Activated CD8-positive, alpha-beta T cell treated with anti-CD3 and anti-CD28 coated beads for 36 hours (primary cell): Measurements from ENCODE around the gene IL18R1. TPM values are rescaled to one million over a fixed set of nuclear protein-coding genes. Genes with fewer than 3 reads are reported as not detected.

Source experiments
- ATAC-seq: fragments of 200-7000 bp; cut with Tn5 transposase; one replicate; pipeline ENCODE4 v1.10.0; 2021; ENCODE audit warnings: mild to moderate bottlenecking, moderate library complexity
- CTCF ChIA-PET: fragments of 350-600 bp; sonication (Branson Sonifier 250); formaldehyde crosslinking; loops from one replicate; lab custom pipeline; 2021; ENCODE audit warnings: antibody characterized with exemption; lab: Charles Lee
- POLR2A ChIA-PET: fragments of 350-600 bp; sonication (Branson Sonifier 250); formaldehyde crosslinking; loops from one replicate; lab custom pipeline; 2021; ENCODE audit warnings: antibody characterized with exemption; lab: Charles Lee
- DNase-seq: peaks from one replicate; pipeline ENCODE4 v3.0.0-alpha.2; 2020
- H3K27ac Mint-ChIP-seq: one replicate; pipeline ENCODE4 v1.8.0; 2021; ENCODE audit warnings: mild to moderate bottlenecking, mixed read lengths
- H3K27me3 Mint-ChIP-seq: one replicate; pipeline ENCODE4 v1.8.0; 2021; ENCODE audit warnings: mixed read lengths
- H3K36me3 Mint-ChIP-seq: one replicate; pipeline ENCODE4 v1.8.0; 2021; ENCODE audit warnings: low read depth, mixed read lengths
- H3K4me1 Mint-ChIP-seq: one replicate; pipeline ENCODE4 v1.8.0; 2021; ENCODE audit warnings: low read depth, mixed read lengths
- H3K4me3 Mint-ChIP-seq: one replicate; pipeline ENCODE4 v1.8.0; 2021; ENCODE audit warnings: mild to moderate bottlenecking, moderate library complexity, mixed read lengths
- H3K9me3 Mint-ChIP-seq: one replicate; pipeline ENCODE4 v1.8.0; 2021; ENCODE audit warnings: mixed read lengths
- intact Hi-C: fragments of 100-400 bp; cut with micrococcal nuclease; formaldehyde crosslinking; loops from one replicate; pipeline ENCODE4 v1.10.0; 2022
- microRNA-seq: library from miRNA; unstranded; fragments of <30 nt; microRNA quantifications from one replicate; pipeline ENCODE4 v1.2.0, GENCODE V29; 2022; ENCODE audit warnings: borderline microRNAs expressed, borderline replicate concordance
- total RNA-seq, 2 experiments: library from RNA; stranded (reverse); gene quantifications; one replicate each; pipeline ENCODE4 v1.2.3, GENCODE V29; 2021
- TF ChIP-seq, protein P1 (sequence below): fragments of 200-600 bp; IDR thresholded peaks from one replicate; pipeline ENCODE4 v1.8.0; 2022; ENCODE audit warnings: antibody characterized with exemption, mild to moderate bottlenecking

Gene IL18R1
- total RNA-seq, 2 experiments from 2014 or later, result 15.0 to 15.8 TPM

DNA sequence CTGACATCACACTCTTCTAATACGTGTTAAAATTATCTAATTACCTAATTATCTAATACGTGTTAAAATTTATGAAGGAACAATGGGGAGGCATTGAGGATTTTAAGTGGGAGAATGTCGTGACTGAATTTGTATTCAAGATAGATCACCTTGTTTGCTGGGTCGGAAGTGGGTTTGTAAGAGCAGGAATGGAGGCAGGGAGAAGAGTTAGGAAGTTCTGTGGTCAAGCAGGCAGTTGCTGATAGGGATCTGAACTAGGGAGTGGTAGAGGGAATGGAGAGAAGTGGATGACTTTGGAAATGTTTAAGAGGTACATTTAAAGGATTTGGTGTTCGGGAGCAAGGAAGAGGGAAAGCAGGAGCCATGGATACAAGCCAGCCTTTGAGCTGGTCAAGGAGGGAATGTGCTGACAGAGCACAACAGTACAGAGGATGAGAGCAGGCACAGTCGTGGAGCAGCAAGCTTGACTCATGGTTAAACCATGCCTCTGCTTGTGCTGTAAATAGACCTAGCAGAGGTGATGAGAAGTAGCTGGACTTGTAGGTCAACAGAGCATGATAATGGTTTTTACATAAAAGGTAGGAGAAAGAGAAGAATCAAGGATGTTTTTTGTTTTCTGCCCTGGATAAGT, 83.6 kb downstream of the IL18R1 start:
- no peak for DNase-seq
- CTCF ChIA-PET, result interaction anchor here (0.9 to 1.6 kb wide), 5 partner anchors 16 to 419 kb away, joined by 3 to 4 read pairs (median 4); partner anchors contain the start of gene IL18RAP
- ATAC-seq, result no peak
- peaks cover 8% of the 10 kb centered on the region for H3K36me3 Mint-ChIP-seq
- H3K9me3 Mint-ChIP-seq, result no peaks in the 10 kb centered on the region
- no peak overlapping the region for H3K4me3 Mint-ChIP-seq
- TF ChIP-seq, protein P1, sequence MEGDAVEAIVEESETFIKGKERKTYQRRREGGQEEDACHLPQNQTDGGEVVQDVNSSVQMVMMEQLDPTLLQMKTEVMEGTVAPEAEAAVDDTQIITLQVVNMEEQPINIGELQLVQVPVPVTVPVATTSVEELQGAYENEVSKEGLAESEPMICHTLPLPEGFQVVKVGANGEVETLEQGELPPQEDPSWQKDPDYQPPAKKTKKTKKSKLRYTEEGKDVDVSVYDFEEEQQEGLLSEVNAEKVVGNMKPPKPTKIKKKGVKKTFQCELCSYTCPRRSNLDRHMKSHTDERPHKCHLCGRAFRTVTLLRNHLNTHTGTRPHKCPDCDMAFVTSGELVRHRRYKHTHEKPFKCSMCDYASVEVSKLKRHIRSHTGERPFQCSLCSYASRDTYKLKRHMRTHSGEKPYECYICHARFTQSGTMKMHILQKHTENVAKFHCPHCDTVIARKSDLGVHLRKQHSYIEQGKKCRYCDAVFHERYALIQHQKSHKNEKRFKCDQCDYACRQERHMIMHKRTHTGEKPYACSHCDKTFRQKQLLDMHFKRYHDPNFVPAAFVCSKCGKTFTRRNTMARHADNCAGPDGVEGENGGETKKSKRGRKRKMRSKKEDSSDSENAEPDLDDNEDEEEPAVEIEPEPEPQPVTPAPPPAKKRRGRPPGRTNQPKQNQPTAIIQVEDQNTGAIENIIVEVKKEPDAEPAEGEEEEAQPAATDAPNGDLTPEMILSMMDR, result no peak
- POLR2A ChIA-PET, result interaction anchor here (0.9 to 1.4 kb wide), 4 partner anchors 14 to 136 kb away, joined by 3 to 5 read pairs (median 4); partner anchors contain the start of gene IL18R1
- no peak overlapping the region for H3K27ac Mint-ChIP-seq
- intact Hi-C loops, result no loop called here
- peaks cover 40% of the 10 kb centered on the region for H3K4me1 Mint-ChIP-seq
- H3K27me3 Mint-ChIP-seq, result no peaks in the 10 kb centered on the region

DNA sequence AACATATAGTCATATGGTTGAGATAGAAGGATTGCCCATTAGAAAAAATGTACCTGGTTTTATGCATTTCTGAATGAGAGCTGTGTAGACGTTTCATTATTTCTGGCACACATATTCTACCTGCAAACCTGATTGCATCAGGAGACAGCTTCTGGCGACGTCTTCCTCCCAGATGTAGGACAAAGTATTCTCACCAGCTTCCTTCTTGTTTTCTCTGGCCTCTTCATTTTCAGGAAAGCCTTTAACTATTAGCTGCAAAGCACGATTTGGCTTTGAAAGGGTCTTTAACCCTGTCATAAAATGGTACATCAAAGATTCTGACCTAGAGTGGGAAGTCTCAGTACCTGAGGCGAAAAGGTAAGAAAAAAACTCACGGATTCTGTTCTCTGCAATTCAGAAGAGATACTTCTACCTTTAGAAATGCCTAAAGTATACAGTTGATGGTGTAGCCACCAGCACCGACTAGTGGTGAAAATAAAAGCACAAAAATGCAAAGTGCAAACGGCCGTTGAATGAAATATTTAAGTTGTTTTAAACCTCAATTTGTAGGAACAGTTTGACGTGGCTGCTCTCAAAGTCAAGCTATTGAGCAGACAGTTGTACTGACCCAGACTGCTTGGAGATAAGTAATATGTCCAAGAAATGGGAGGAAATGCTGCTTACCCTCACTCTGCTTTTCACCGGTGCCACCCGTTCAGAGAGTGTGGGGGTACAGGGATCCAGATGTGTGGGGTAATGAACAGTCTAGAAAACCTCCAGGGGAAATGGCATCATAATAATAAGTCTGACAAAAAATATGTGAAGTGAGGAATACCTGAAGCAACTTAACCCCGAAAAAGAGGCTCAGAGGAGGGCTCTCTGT, 87.6 kb downstream of the IL18R1 start:
- intact Hi-C loops, result loop anchor here (2.0 to 10.0 kb wide), 3 partner anchors 86 to 558 kb away; no protein-coding TSS in a partner anchor
- H3K27ac Mint-ChIP-seq, result peak overlapping the region; percentile 37
- POLR2A ChIA-PET, result interaction anchor here (0.8 to 1.1 kb wide), 2 partner anchors 41 to 48 kb away, joined by 3 read pairs; no protein-coding TSS in a partner anchor
- peaks cover 9% of the 10 kb centered on the region for H3K4me1 Mint-ChIP-seq
- ATAC-seq (peak; percentile 79), DNase-seq (peak; percentile 71)
- no peak overlapping the region for H3K4me3 Mint-ChIP-seq
- TF ChIP-seq, protein P1, result peak; percentile 87
- no peaks in the 10 kb centered on the region for H3K36me3 Mint-ChIP-seq
- CTCF ChIA-PET, result interaction anchor here (0.6 to 5.4 kb wide), 79 partner anchors 8 to 559 kb away, joined by 3 to 68 read pairs (median 4); partner anchors contain the start of genes IL18R1, IL18RAP and SLC9A4
- H3K9me3 Mint-ChIP-seq, result no peaks in the 10 kb centered on the region
- H3K27me3 Mint-ChIP-seq, result no peaks in the 10 kb centered on the region

DNA sequence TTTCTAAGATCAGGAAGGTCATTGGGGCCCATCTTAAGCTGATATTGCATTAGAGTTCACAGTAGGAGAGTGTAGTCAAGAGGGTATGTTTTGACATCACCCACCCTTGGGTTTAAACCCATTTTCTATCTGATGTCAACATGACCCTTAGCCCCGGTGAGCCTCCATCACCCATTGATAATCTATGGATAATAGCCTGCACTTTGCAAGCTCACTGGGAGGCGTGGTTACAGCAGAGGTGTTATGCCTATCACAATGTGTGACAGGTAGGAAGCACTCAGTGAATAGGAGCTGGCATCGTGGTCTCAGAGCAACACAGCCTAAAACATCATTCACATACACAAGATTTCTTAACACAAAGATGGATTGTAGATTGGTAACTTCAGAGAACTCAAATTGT, 88.6 kb downstream of the IL18R1 start:
- ChIA-PET CTCF (interaction anchor here (0.6 to 5.4 kb wide), 51 partner anchors 9 to 559 kb away, joined by 3 to 68 read pairs (median 6); partner anchors contain the start of genes IL18R1 and IL18RAP), POLR2A (interaction anchor here (0.7 to 1.1 kb wide), 2 partner anchors 40 to 525 kb away, joined by 3 to 6 read pairs; no protein-coding TSS in a partner anchor)
- no peak for DNase-seq
- Mint-ChIP-seq H3K27ac (no peak overlapping the region), H3K4me1 (peaks cover 9% of the 10 kb centered on the region), H3K36me3 (no peaks in the 10 kb centered on the region), H3K4me3 (no peak overlapping the region), H3K27me3 (no peaks in the 10 kb centered on the region), H3K9me3 (no peaks in the 10 kb centered on the region)
- intact Hi-C loops, result loop anchor here (5.0 to 10.0 kb wide), 2 partner anchors 192 to 559 kb away; no protein-coding TSS in a partner anchor
- TF ChIP-seq, protein P1, result no peak
- no peak for ATAC-seq

DNA sequence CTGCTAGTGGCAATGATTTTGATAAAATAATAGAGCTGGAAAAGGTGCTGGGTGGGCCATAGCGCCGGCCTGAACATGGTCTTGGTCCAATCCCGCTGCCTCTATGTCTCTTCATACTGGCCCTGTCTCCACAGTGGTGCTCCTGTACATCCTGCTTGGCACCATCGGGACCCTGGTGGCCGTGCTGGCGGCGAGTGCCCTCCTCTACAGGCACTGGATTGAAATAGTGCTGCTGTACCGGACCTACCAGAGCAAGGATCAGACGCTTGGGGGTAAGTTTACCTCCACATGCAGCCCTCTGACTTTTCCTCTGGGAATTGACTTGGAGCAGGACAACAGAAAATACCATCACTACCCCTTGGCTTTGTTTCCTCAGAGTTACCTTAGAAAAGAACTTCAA, 91.3 kb downstream of the IL18R1 start:
- H3K36me3 Mint-ChIP-seq, result no peaks in the 10 kb centered on the region
- intact Hi-C loops, result loop anchor here (5.0 to 10.0 kb wide), 3 partner anchors 425 to 562 kb away; no protein-coding TSS in a partner anchor
- no peak overlapping the region for H3K27ac Mint-ChIP-seq
- TF ChIP-seq, protein P1, result no peak
- H3K27me3 Mint-ChIP-seq, result no peaks in the 10 kb centered on the region
- ChIA-PET POLR2A (interaction anchor here (1.0 kb wide), 1 partner anchor 12 kb away, joined by 3 read pairs; no protein-coding TSS in a partner anchor), CTCF (interaction anchor here (1.1 to 5.4 kb wide), 6 partner anchors 78 to 563 kb away, joined by 3 to 68 read pairs (median 4); partner anchors contain the start of gene IL18R1)
- no peak for ATAC-seq
- no peak for DNase-seq
- H3K9me3 Mint-ChIP-seq, result no peaks in the 10 kb centered on the region
- peaks cover 9% of the 10 kb centered on the region for H3K4me1 Mint-ChIP-seq
- H3K4me3 Mint-ChIP-seq, result no peak overlapping the region

Small RNAs within 50 kb of the gene (microRNA-seq; reads per million reads assigned to microRNA genes)
- 19.4 reads per million, percentile 45 among the genes with 10 or more reads in this experiment for gene MIR4772

Other genes with a start within 250 kb of the IL18R1 start
- gene IL1R1, start 213.1 kb upstream of the IL18R1 start, total RNA-seq, result under 1 TPM; 0.63 to 0.68 TPM
- gene IL1RL2, start 168.8 kb upstream of the IL18R1 start, total RNA-seq, result not detected
- under 1 TPM; 0.09 to 0.20 TPM for gene IL1RL1, start 44.2 kb upstream of the IL18R1 start, total RNA-seq
- gene IL18RAP, start 67.4 kb downstream of the IL18R1 start, total RNA-seq, result 1 to 10 TPM; 5.8 to 6.0 TPM
- under 1 TPM in 1 of 2 experiments, not detected in 1; 0.07 TPM for gene SLC9A4, start 117.4 kb downstream of the IL18R1 start, total RNA-seq